HEK293 (cell line): ENCODE measurements around the gene FTO.

Source experiments
- CTCF ChIA-PET: fragments of 350-600 bp; formaldehyde crosslinking; extraction: SDS; loops from one replicate; lab custom pipeline; 2021; ENCODE audit warnings: antibody characterized with exemption; lab: Yijun Ruan, JAX
- POLR2A ChIA-PET: fragments of 300-600 bp; formaldehyde crosslinking; extraction: SDS; loops from one replicate; lab custom pipeline; 2020; ENCODE audit warnings: antibody characterized with exemption, inconsistent platforms; lab: Yijun Ruan, JAX
- H3K27ac ChIP-seq: fragments of 200-500 bp; sonication (Bioruptor generic); 2 replicates; pipeline ENCODE4 v1.5.1; 2014; ENCODE audit warnings: low read depth, low read length, control low read depth, inconsistent platforms; ENCODE audit errors: extremely low read depth
- H3K36me3 ChIP-seq, 2 experiments: fragments of 200-500 bp in 1 of 2; sonication (Bioruptor generic) in 1 of 2; 1 replicate in 1 of 2; 2 replicates in 1 of 2; pipeline ENCODE4 v1.5.1; 2014 to 2017; ENCODE audit warnings: inconsistent platforms in 2 of 2, low read length in 2 of 2; ENCODE audit not compliant: control insufficient read depth in 2 of 2, insufficient read depth in 1 of 2
- H3K4me1 ChIP-seq: fragments of 200-500 bp; sonication (Bioruptor generic); 2 replicates; pipeline ENCODE4 v1.5.1; 2014; ENCODE audit warnings: mild to moderate bottlenecking, low read length, inconsistent platforms; ENCODE audit not compliant: control insufficient read depth, insufficient read depth
- H3K4me3 ChIP-seq: 2 replicates; pipeline ENCODE4 v1.5.1; 2011; ENCODE audit warnings: low read depth, mild to moderate bottlenecking, control low read depth, low read length, moderate library complexity
- H3K9me3 ChIP-seq: fragments of 200-500 bp; sonication (Bioruptor generic); 2 replicates; pipeline ENCODE4 v1.5.1; 2014; ENCODE audit warnings: low read depth, low read length, inconsistent platforms; ENCODE audit not compliant: control insufficient read depth, insufficient read depth
- BCL11A ChIP-seq: fragments of 450-650 bp; formaldehyde crosslinking; IDR thresholded peaks from 2 replicates; pipeline ENCODE4 v1.5.1; 2016; ENCODE audit warnings: low read depth, missing biosample characterization, missing genetic modification characterization
- BCL6B ChIP-seq: fragments of 450-650 bp; formaldehyde crosslinking; IDR thresholded peaks from 2 replicates; pipeline ENCODE4 v1.5.1; 2017; ENCODE audit warnings: missing biosample characterization, missing genetic modification characterization
- GFI1B ChIP-seq: fragments of 450-650 bp; formaldehyde crosslinking; IDR thresholded peaks from 2 replicates; pipeline ENCODE4 v1.5.1; 2016; ENCODE audit warnings: missing biosample characterization, missing genetic modification characterization
- IKZF3 ChIP-seq: fragments of 450-650 bp; IDR thresholded peaks from 2 replicates; pipeline ENCODE4 v1.5.0; 2018; ENCODE audit warnings: missing biosample characterization, mild to moderate bottlenecking, missing genetic modification characterization, moderate library complexity
- MYNN ChIP-seq: fragments of 450-650 bp; formaldehyde crosslinking; IDR thresholded peaks from 2 replicates; pipeline ENCODE4 v1.5.1; 2016; ENCODE audit warnings: missing biosample characterization, missing genetic modification characterization, borderline replicate concordance
- ZFP3 ChIP-seq: fragments of 450-650 bp; formaldehyde crosslinking; IDR thresholded peaks from 2 replicates; pipeline ENCODE4 v1.5.1; 2016; ENCODE audit warnings: low read depth, missing biosample characterization, missing genetic modification characterization
- ZIC2 ChIP-seq: fragments of 450-650 bp; formaldehyde crosslinking; IDR thresholded peaks from 2 replicates; pipeline ENCODE4 v1.5.1; 2016; ENCODE audit warnings: missing biosample characterization, missing genetic modification characterization
- ZNF174 ChIP-seq: fragments of 450-650 bp; formaldehyde crosslinking; IDR thresholded peaks from 2 replicates; pipeline ENCODE4 v1.5.0; 2017; ENCODE audit warnings: missing biosample characterization, mild to moderate bottlenecking, missing genetic modification characterization
- ZNF2 ChIP-seq: fragments of 450-650 bp; formaldehyde crosslinking; IDR thresholded peaks from 2 replicates; pipeline ENCODE4 v1.5.1; 2016; ENCODE audit warnings: missing biosample characterization, missing genetic modification characterization
- ZNF302 ChIP-seq: fragments of 450-650 bp; formaldehyde crosslinking; IDR thresholded peaks from 2 replicates; pipeline ENCODE4 v1.5.1; 2016; ENCODE audit warnings: missing biosample characterization, missing genetic modification characterization, low read depth
- ZNF311 ChIP-seq: fragments of 450-650 bp; formaldehyde crosslinking; IDR thresholded peaks from 2 replicates; pipeline ENCODE4 v1.5.1; 2017; ENCODE audit warnings: missing biosample characterization, missing genetic modification characterization, borderline replicate concordance
- ZNF341 ChIP-seq: fragments of 450-650 bp; formaldehyde crosslinking; IDR thresholded peaks from 2 replicates; pipeline ENCODE4; 2016; ENCODE audit warnings: low read depth, missing biosample characterization, missing genetic modification characterization
- ZNF354C ChIP-seq: fragments of 450-650 bp; formaldehyde crosslinking; IDR thresholded peaks from 2 replicates; pipeline ENCODE4 v1.5.1; 2016; ENCODE audit warnings: missing biosample characterization, missing genetic modification characterization, low read depth, borderline replicate concordance
- ZNF37A ChIP-seq: fragments of 450-650 bp; IDR thresholded peaks from 2 replicates; pipeline ENCODE4 v1.5.1; 2018; ENCODE audit warnings: missing biosample characterization, missing genetic modification characterization
- ZNF423 ChIP-seq: fragments of 450-650 bp; formaldehyde crosslinking; IDR thresholded peaks from 2 replicates; pipeline ENCODE4 v1.5.1; 2016; ENCODE audit warnings: missing biosample characterization, missing genetic modification characterization
- ZNF433 ChIP-seq: fragments of 450-650 bp; formaldehyde crosslinking; IDR thresholded peaks from 2 replicates; pipeline ENCODE4 v1.5.1; 2016; ENCODE audit warnings: missing biosample characterization, missing genetic modification characterization, low read depth
- ZNF530 ChIP-seq: fragments of 450-650 bp; formaldehyde crosslinking; IDR thresholded peaks from 2 replicates; pipeline ENCODE4 v1.5.1; 2016; ENCODE audit warnings: low read depth, missing biosample characterization, missing genetic modification characterization
- ZNF560 ChIP-seq: fragments of 450-650 bp; formaldehyde crosslinking; IDR thresholded peaks from 2 replicates; pipeline ENCODE4 v1.5.1; 2017; ENCODE audit warnings: missing biosample characterization, missing genetic modification characterization, borderline replicate concordance
- ZNF624 ChIP-seq: fragments of 450-650 bp; formaldehyde crosslinking; IDR thresholded peaks from 2 replicates; pipeline ENCODE4 v1.5.1; 2017; ENCODE audit warnings: missing biosample characterization, missing genetic modification characterization
- ZNF629 ChIP-seq: fragments of 450-650 bp; formaldehyde crosslinking; IDR thresholded peaks from 2 replicates; pipeline ENCODE4 v1.5.1; 2017; ENCODE audit warnings: missing biosample characterization, missing genetic modification characterization
- ZNF658 ChIP-seq: fragments of 450-650 bp; formaldehyde crosslinking; IDR thresholded peaks from 2 replicates; pipeline ENCODE4; 2016; ENCODE audit warnings: missing biosample characterization, missing genetic modification characterization
- ZNF664 ChIP-seq: fragments of 450-650 bp; formaldehyde crosslinking; IDR thresholded peaks from 2 replicates; pipeline ENCODE4 v1.5.1; 2016; ENCODE audit warnings: missing biosample characterization, missing genetic modification characterization
- ZNF707 ChIP-seq: fragments of 450-650 bp; formaldehyde crosslinking; IDR thresholded peaks from 2 replicates; pipeline ENCODE4 v1.5.1; 2016; ENCODE audit warnings: missing biosample characterization, missing genetic modification characterization
- ZNF76 ChIP-seq: fragments of 450-650 bp; formaldehyde crosslinking; IDR thresholded peaks from 2 replicates; pipeline ENCODE4; 2016; ENCODE audit warnings: low read depth, missing biosample characterization, missing genetic modification characterization, borderline replicate concordance
- TF ChIP-seq, protein P1 (sequence below): IDR thresholded peaks from 2 replicates; pipeline ENCODE4 v1.6.1; 2011; ENCODE audit warnings: mild to moderate bottlenecking, low read depth, low read length, borderline replicate concordance

The FTO gene

GRCh38 chr16:53708490-53708889 lies 4.5 kb downstream of the FTO start:
- CTCF ChIA-PET = no interaction called here
- Histone ChIP-seq H3K4me1 (no peaks in the 10 kb centered on the region), H3K9me3 (no peaks in the 10 kb centered on the region), H3K27ac (no peak overlapping the region)
- POLR2A ChIA-PET = no interaction called here
- TF ChIP-seq ZNF433 (tag by site-specific recombination) = no peak
- TF ChIP-seq ZNF664 (tag by site-specific recombination) = peak; percentile 67; the same call in 1 of the 2 replicates
- TF ChIP-seq, all 188 proteins: peak for 1
- Histone ChIP-seq H3K36me3 (peaks cover 0 to 3% of the 10 kb centered on the region in 2 experiments; a peak in 1 of 3 replicates), H3K4me3 (no peak overlapping the region)

- TF ChIP-seq ZNF530 (tag by site-specific recombination) (no peak), BCL6B (tag by site-specific recombination) (no peak), ZIC2 (tag by site-specific recombination) (no peak), ZNF560 (tag by site-specific recombination) (no peak), GFI1B (tag by site-specific recombination) (no peak), MYNN (no peak), ZNF311 (tag by site-specific recombination) (no peak), ZNF658 (tag by site-specific recombination) (no peak), ZFP3 (tag by site-specific recombination) (no peak), ZNF423 (no peak), IKZF3 (tag by site-specific recombination) (no peak), ZNF2 (tag by site-specific recombination) (no peak), ZNF624 (tag by site-specific recombination) (no peak), ZNF37A (tag by site-specific recombination) (no peak), ZNF629 (no peak), ZNF174 (tag by site-specific recombination) (no peak)
- TF ChIP-seq, protein P1, sequence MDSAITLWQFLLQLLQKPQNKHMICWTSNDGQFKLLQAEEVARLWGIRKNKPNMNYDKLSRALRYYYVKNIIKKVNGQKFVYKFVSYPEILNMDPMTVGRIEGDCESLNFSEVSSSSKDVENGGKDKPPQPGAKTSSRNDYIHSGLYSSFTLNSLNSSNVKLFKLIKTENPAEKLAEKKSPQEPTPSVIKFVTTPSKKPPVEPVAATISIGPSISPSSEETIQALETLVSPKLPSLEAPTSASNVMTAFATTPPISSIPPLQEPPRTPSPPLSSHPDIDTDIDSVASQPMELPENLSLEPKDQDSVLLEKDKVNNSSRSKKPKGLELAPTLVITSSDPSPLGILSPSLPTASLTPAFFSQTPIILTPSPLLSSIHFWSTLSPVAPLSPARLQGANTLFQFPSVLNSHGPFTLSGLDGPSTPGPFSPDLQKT = no peak
- Histone ChIP-seq H3K9me3 (no peaks in the 10 kb centered on the region), H3K4me1 (peaks cover 22% of the 10 kb centered on the region), H3K4me3 (no peak overlapping the region), H3K27ac (no peak overlapping the region), H3K36me3 (peaks cover 0 to 3% of the 10 kb centered on the region in 2 experiments; a peak in 1 of 3 replicates)
- CTCF ChIA-PET = interaction anchor here (0.7 kb wide), 1 partner anchor 144 kb away, joined by 3 read pairs; no protein-coding TSS in a partner anchor
- POLR2A ChIA-PET = no interaction called here
Observed at GRCh38 chr16:53711390-53711789, 7.4 kb downstream of the FTO start.

DNA sequence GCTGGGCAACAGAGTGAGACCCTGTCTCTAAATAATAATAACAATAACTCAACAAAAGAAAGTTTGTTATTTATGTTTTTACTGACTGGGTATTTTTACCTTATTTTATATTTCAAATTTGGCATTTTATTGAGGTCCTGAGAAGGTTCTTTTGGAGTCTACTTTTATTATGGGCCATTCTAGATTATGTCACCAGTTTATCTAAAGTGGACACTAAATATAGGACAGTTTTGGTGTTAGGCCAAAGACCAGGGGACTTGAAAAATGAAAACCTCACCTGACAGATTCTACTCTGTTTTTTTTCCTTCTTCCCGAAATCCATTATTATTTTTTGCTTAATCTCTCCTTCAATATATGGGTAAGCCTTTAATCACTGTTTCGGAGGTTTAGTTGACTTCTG lies 8.1 kb downstream of the FTO start:
- H3K4me3 ChIP-seq = no peak overlapping the region
- peaks cover 22% of the 10 kb centered on the region for H3K4me1 ChIP-seq
- POLR2A ChIA-PET = no interaction called here
- no peak overlapping the region for H3K27ac ChIP-seq
- no peaks in the 10 kb centered on the region for H3K9me3 ChIP-seq
- H3K36me3 ChIP-seq = peaks cover 0 to 2% of the 10 kb centered on the region in 2 experiments; a peak in 1 of 3 replicates
- TF ChIP-seq ZNF707 (tag by site-specific recombination) (no peak), BCL11A (tag by site-specific recombination) (no peak), ZNF354C (tag by site-specific recombination) (no peak), ZNF76 (no peak), ZNF302 (no peak), ZNF341 (tag by site-specific recombination) (no peak)
- TF ChIP-seq, all 188 proteins: peak for 0
- CTCF ChIA-PET = no interaction called here
